Immature natural killer cell (primary cell): ENCODE measurements around the gene ASIC2. TPM values are rescaled to one million over a fixed set of nuclear protein-coding genes. Genes with fewer than 3 reads are reported as not detected.

Experiments used
- DNase-seq, 3 donors: peaks; one replicate each; pipeline ENCODE4 v3.0.0; 2022; ENCODE audit warnings: mixed read lengths in 1 of 3
- H3K27ac Mint-ChIP-seq, 6 donors: one replicate each; pipeline ENCODE4 v1.8.0; 2020; ENCODE audit warnings: mixed read lengths in 6 of 6, mild to moderate bottlenecking in 5 of 6, inconsistent platforms in 4 of 6, moderate library complexity in 3 of 6
- H3K27me3 Mint-ChIP-seq, 3 donors: one replicate each; pipeline ENCODE4 v1.8.0; 2020 to 2021; ENCODE audit warnings: low read depth in 3 of 3, mild to moderate bottlenecking in 3 of 3, mixed read lengths in 3 of 3, moderate library complexity in 3 of 3, inconsistent platforms in 1 of 3
- H3K36me3 Mint-ChIP-seq, 3 donors: one replicate each; pipeline ENCODE4 v1.8.0; 2020; ENCODE audit warnings: mixed read lengths in 3 of 3, inconsistent platforms in 2 of 3, mild to moderate bottlenecking in 2 of 3
- H3K4me1 Mint-ChIP-seq, 2 donors: one replicate each; pipeline ENCODE4 v1.8.0; 2020; ENCODE audit warnings: inconsistent platforms in 2 of 2, mild to moderate bottlenecking in 2 of 2, mixed read lengths in 2 of 2, moderate library complexity in 1 of 2
- H3K4me3 Mint-ChIP-seq, 5 donors: one replicate each; pipeline ENCODE4 v1.8.0; 2020; ENCODE audit warnings: mild to moderate bottlenecking in 5 of 5, mixed read lengths in 5 of 5, inconsistent platforms in 3 of 5, moderate library complexity in 3 of 5
- H3K9me3 Mint-ChIP-seq, 6 donors: one replicate each; pipeline ENCODE4 v1.8.0; 2020; ENCODE audit warnings: mild to moderate bottlenecking in 6 of 6, mixed read lengths in 6 of 6, inconsistent platforms in 4 of 6, moderate library complexity in 3 of 6
- polyA plus RNA-seq, 3 donors: library from polyadenylated mRNA; unstranded; fragments of 300-500 nt; fragmentation: Illumina TruSeq; gene quantifications; one replicate each; pipeline ENCODE4 v1.2.3, GENCODE V29; 2021

ASIC2 gene
- polyA plus RNA-seq, 3 donors from 2014 or later = not detected

- H3K36me3 Mint-ChIP-seq = no peaks in the 10 kb centered on the region
- H3K9me3 Mint-ChIP-seq = no peaks in the 10 kb centered on the region
- DNase-seq = no peak
- H3K4me3 Mint-ChIP-seq = no peak overlapping the region
- H3K27me3 Mint-ChIP-seq = peaks cover 0 to 8% (median 4%) of the 10 kb centered on the region in 3 donors
- H3K27ac Mint-ChIP-seq = no peak overlapping the region
- no peaks in the 10 kb centered on the region for H3K4me1 Mint-ChIP-seq
These were observed 180.3 kb downstream of the ASIC2 start for GRCh38 chr17:33112763-33113162.

- Mint-ChIP-seq H3K4me1 (no peaks in the 10 kb centered on the region), H3K9me3 (no peaks in the 10 kb centered on the region), H3K27ac (no peak overlapping the region), H3K27me3 (peaks cover 0 to 13% (median 8%) of the 10 kb centered on the region in 3 donors), H3K4me3 (no peak overlapping the region), H3K36me3 (no peaks in the 10 kb centered on the region)
- no peak for DNase-seq
These were observed 183.6 kb downstream of the ASIC2 start for GRCh38 chr17:33109336-33110072.

- peaks cover 0 to 9% (median 4%) of the 10 kb centered on the region in 3 donors for H3K27me3 Mint-ChIP-seq
- H3K36me3 Mint-ChIP-seq = no peaks in the 10 kb centered on the region
- H3K4me3 Mint-ChIP-seq = no peak overlapping the region
- no peak for DNase-seq
- no peaks in the 10 kb centered on the region for H3K4me1 Mint-ChIP-seq
- no peak overlapping the region for H3K27ac Mint-ChIP-seq
- no peaks in the 10 kb centered on the region for H3K9me3 Mint-ChIP-seq
These were observed 186.4 kb downstream of the ASIC2 start for GRCh38 chr17:33106525-33107165.

- no peak overlapping the region for H3K4me3 Mint-ChIP-seq
- H3K27me3 Mint-ChIP-seq = peaks cover 0 to 9% (median 4%) of the 10 kb centered on the region in 3 donors
- no peaks in the 10 kb centered on the region for H3K36me3 Mint-ChIP-seq
- no peak for DNase-seq
- no peaks in the 10 kb centered on the region for H3K4me1 Mint-ChIP-seq
- H3K27ac Mint-ChIP-seq = no peak overlapping the region
- no peaks in the 10 kb centered on the region for H3K9me3 Mint-ChIP-seq
These were observed 187.2 kb downstream of the ASIC2 start for GRCh38 chr17:33105911-33106310.

- Mint-ChIP-seq H3K27ac (no peak overlapping the region), H3K4me3 (no peak overlapping the region), H3K4me1 (no peaks in the 10 kb centered on the region), H3K9me3 (no peaks in the 10 kb centered on the region), H3K27me3 (peaks cover 0 to 8% (median 2%) of the 10 kb centered on the region in 3 donors), H3K36me3 (no peaks in the 10 kb centered on the region)
- DNase-seq = no peak
These were observed 193.2 kb downstream of the ASIC2 start for GRCh38 chr17:33099906-33100305.

GRCh38 chr17:33099252-33099651 lies 193.8 kb downstream of the ASIC2 start:
- no peak overlapping the region for H3K27ac Mint-ChIP-seq
- H3K27me3 Mint-ChIP-seq = peaks cover 0 to 6% (median 2%) of the 10 kb centered on the region in 3 donors
- H3K9me3 Mint-ChIP-seq = no peaks in the 10 kb centered on the region
- no peak for DNase-seq
- H3K4me1 Mint-ChIP-seq = no peaks in the 10 kb centered on the region
- H3K36me3 Mint-ChIP-seq = no peaks in the 10 kb centered on the region
- H3K4me3 Mint-ChIP-seq = no peak overlapping the region

GRCh38 chr17:33097411-33097810 lies 195.7 kb downstream of the ASIC2 start:
- Mint-ChIP-seq H3K9me3 (no peaks in the 10 kb centered on the region), H3K27ac (no peak overlapping the region), H3K4me3 (no peak overlapping the region), H3K36me3 (no peaks in the 10 kb centered on the region), H3K27me3 (peaks cover 0 to 6% (median 2%) of the 10 kb centered on the region in 3 donors), H3K4me1 (no peaks in the 10 kb centered on the region)
- DNase-seq = no peak

GRCh38 chr17:33096161-33096560 lies 196.9 kb downstream of the ASIC2 start:
- no peak overlapping the region for H3K27ac Mint-ChIP-seq

GRCh38 chr17:33091271-33091670 lies 201.8 kb downstream of the ASIC2 start:
- no peak for DNase-seq
- Mint-ChIP-seq H3K9me3 (no peaks in the 10 kb centered on the region), H3K36me3 (no peaks in the 10 kb centered on the region), H3K27me3 (peaks cover 6 to 19% (median 10%) of the 10 kb centered on the region in 3 donors), H3K4me1 (no peaks in the 10 kb centered on the region), H3K4me3 (no peak overlapping the region), H3K27ac (no peak overlapping the region)

More at GRCh38 chr17:33096161-33096560, 196.9 kb downstream of the ASIC2 start:
- Mint-ChIP-seq H3K4me1 (no peaks in the 10 kb centered on the region), H3K4me3 (no peak overlapping the region), H3K9me3 (no peaks in the 10 kb centered on the region), H3K36me3 (no peaks in the 10 kb centered on the region), H3K27me3 (peaks cover 0 to 4% (median 4%) of the 10 kb centered on the region in 3 donors)
- DNase-seq = no peak

- no peaks in the 10 kb centered on the region for H3K9me3 Mint-ChIP-seq
- DNase-seq = no peak
- no peaks in the 10 kb centered on the region for H3K4me1 Mint-ChIP-seq
- H3K27me3 Mint-ChIP-seq = peaks cover 6 to 17% (median 10%) of the 10 kb centered on the region in 3 donors
- H3K36me3 Mint-ChIP-seq = no peaks in the 10 kb centered on the region
- no peak overlapping the region for H3K27ac Mint-ChIP-seq
- H3K4me3 Mint-ChIP-seq = no peak overlapping the region
These were observed 202.3 kb downstream of the ASIC2 start for GRCh38 chr17:33090806-33091205.

GRCh38 chr17:33086878-33087277 lies 206.2 kb downstream of the ASIC2 start:
- H3K27ac Mint-ChIP-seq = no peak overlapping the region
- no peak overlapping the region for H3K4me3 Mint-ChIP-seq
- H3K27me3 Mint-ChIP-seq = peaks cover 4 to 16% (median 10%) of the 10 kb centered on the region in 3 donors

GRCh38 chr17:33086041-33086440 lies 207.1 kb downstream of the ASIC2 start:
- Mint-ChIP-seq H3K9me3 (no peaks in the 10 kb centered on the region), H3K4me3 (no peak overlapping the region), H3K27ac (no peak overlapping the region), H3K4me1 (no peaks in the 10 kb centered on the region), H3K36me3 (no peaks in the 10 kb centered on the region), H3K27me3 (peaks cover 3 to 16% (median 10%) of the 10 kb centered on the region in 3 donors)
- DNase-seq = no peak

More at GRCh38 chr17:33086878-33087277, 206.2 kb downstream of the ASIC2 start:
- DNase-seq = no peak
- Mint-ChIP-seq H3K4me1 (no peaks in the 10 kb centered on the region), H3K9me3 (no peaks in the 10 kb centered on the region), H3K36me3 (no peaks in the 10 kb centered on the region)

GRCh38 chr17:33085256-33085655 lies 207.8 kb downstream of the ASIC2 start:
- Mint-ChIP-seq H3K4me1 (no peaks in the 10 kb centered on the region), H3K27ac (no peak overlapping the region), H3K27me3 (peaks cover 2 to 16% (median 15%) of the 10 kb centered on the region in 3 donors), H3K9me3 (no peaks in the 10 kb centered on the region), H3K4me3 (no peak overlapping the region), H3K36me3 (no peaks in the 10 kb centered on the region)
- no peak for DNase-seq

- Mint-ChIP-seq H3K4me3 (no peak overlapping the region), H3K27ac (no peak overlapping the region), H3K9me3 (no peaks in the 10 kb centered on the region), H3K4me1 (no peaks in the 10 kb centered on the region), H3K36me3 (no peaks in the 10 kb centered on the region), H3K27me3 (peaks cover 2 to 18% (median 16%) of the 10 kb centered on the region in 3 donors)
- DNase-seq = no peak
These were observed 208.3 kb downstream of the ASIC2 start for GRCh38 chr17:33084755-33085154.
